Medulla oblongata (tissue), 1 donor: Measurements from ENCODE around the gene DOCK6.

ENCODE experiments used
- DNase-seq: peaks from one replicate; pipeline ENCODE4 v3.0.0-alpha.2; 2015; ENCODE audit errors: extremely low spot score

DOCK6 gene

GRCh38 chr19:11244846-11245589 is 17.3 kb downstream of the DOCK6 start:
- DNase-seq: no peak

DNA sequence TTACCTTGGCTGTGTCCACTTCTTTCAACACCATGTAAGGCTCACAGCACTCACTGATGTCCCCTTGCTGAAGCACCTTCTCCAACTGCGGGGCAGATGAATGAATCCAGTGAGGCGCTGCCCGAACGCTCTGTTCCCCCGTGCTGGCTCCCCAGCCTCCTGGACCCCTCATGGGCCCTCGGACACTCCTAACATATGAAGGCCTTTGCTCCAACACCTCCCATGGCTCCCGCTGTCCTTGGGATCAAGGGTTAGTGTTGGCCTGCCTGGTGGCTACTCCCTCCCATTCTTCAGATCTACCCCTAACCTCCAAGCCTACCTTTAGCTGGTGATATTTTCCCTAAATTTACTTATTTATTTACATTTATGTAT is 18.5 kb downstream of the DOCK6 start:
- no peak for DNase-seq

DNA sequence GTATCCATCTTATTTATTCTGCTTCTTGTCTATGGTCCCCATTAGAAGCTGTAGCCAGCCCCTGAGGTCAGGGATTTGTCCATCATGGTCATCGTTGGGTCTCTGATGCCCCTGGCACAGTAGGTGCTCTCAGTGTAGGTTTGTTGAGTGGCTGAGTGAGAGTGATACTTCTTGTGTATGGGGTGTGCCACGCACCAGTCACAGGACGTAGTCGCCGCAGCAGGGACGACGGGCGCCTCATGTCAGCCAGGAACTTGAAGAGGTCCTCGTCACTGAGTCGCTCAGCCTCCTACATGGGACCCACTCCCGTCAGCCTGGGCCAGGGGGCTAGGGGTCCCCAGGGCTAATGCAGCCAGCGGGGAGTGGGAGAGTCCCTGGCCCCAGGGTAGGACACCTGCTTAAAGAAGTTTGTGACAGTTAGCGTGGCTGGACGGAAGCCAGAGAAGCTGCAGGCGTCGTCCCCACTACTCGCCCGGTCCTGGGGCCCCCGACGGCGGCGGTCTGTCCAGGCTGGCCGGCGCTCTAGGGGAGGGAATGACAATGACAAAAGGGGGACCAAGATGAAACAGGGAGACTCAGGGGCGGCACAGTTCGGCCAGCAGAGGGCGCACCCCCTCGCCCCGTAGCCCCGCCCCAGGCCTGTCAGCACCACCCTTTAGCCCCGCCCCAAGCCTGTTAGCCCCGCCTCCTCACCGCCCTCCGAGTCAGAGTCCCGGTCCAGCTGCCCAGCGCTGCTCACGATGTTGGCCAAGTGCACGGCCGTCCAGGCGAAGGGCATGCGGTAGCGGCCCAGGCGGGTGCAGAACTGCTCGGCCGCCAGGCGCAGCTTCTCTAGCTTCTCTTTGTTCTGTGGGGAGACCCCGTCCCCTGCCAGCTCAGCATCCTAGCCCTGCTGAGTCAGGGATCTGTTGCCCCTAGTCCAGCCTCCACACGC is 19.2 kb downstream of the DOCK6 start:
- DNase-seq: peak; percentile 93

GRCh38 chr19:11242025-11242424 is 20.3 kb downstream of the DOCK6 start:
- DNase-seq: no peak

DNA sequence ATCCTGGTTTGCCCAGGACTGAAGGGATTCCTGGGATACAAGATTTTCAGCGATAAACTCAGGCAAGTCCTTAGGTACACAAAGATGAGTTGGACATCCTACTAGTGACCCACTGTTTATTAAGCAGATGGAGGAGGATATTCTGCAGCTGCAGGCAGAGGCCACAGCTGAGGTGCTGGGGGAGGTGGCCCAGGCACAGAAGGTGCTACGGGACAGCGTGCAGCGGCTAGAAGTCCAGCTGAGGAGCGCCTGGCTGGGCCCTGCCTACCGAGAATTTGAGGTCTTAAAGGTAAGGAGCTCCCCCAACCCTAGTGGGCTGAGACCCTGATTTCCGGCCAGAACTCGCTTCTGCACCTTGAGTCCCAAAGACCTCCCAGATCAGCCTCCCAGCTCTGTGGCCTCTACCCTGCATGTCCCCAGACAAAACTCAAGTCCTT is 22.3 kb downstream of the DOCK6 start:
- no peak for DNase-seq

DNA sequence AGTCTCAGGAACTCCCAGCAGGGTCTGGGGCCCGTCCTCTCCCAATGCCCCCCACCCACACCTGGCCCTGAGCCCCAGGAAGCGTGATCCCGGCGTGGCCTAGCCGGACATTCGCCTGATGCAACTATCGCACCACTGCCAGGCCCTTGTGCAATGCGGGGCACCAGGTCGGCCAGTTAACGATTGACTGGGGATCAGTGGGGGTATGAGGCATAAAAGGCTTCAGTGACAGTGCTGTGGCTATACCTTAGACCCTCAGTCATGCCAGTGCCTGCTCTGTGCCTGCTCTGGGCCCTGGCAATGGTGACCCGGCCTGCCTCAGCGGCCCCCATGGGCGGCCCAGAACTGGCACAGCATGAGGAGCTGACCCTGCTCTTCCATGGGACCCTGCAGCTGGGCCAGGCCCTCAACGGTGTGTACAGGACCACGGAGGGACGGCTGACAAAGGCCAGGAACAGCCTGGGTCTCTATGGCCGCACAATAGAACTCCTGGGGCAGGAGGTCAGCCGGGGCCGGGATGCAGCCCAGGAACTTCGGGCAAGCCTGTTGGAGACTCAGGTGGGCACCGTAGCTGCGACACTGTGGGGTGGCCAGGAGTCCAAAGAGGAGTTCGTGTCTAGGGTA is 22.8 kb downstream of the DOCK6 start, which contains the start of gene ANGPTL8:
Gene ANGPTL8, plus strand, starts transcription at position 243 of the 624 bp plus-strand sequence. Its CDS starts 19 bp downstream, at position 262.
- DNase-seq: no peak

GRCh38 chr19:11238781-11239376 is 23.4 kb downstream of the DOCK6 start:
- no peak for DNase-seq

GRCh38 chr19:11238041-11238440 is 24.3 kb downstream of the DOCK6 start:
- no peak for DNase-seq

- DNase-seq: no peak
These were observed 25.0 kb downstream of the DOCK6 start for GRCh38 chr19:11237321-11237720.

- DNase-seq: no peak
These were observed 25.7 kb downstream of the DOCK6 start for GRCh38 chr19:11236324-11237301.

DNA sequence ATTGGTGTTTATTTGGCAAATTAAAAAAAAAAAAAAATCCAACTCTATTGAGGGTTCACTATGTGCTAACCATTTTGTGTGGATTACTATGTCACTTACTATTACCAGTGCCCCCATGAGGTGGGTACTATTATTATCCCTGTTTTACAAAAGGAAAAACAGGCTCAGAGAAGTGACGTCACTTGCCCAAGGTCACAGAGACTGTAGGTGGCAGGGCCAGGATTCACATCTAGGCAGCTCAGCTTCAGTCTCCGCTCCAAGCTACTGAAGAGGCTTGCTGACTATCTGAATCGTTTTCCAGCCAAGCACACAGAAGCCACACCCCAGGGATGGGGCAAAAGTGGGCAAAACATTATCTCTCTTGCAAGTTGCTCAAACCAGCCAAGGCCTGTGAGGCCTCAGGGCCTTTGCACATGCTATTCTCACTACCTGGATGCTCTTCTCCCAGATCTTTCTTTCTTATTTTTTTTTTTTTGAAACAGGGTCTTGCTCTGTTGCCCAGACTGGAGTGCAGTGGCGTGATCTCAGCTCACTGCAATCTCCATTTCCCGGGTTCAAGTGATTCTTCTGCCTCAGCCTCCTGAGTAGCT is 27.7 kb downstream of the DOCK6 start:
- no peak for DNase-seq

- no peak for DNase-seq
These were observed 29.3 kb downstream of the DOCK6 start for GRCh38 chr19:11233073-11233472.

DNA sequence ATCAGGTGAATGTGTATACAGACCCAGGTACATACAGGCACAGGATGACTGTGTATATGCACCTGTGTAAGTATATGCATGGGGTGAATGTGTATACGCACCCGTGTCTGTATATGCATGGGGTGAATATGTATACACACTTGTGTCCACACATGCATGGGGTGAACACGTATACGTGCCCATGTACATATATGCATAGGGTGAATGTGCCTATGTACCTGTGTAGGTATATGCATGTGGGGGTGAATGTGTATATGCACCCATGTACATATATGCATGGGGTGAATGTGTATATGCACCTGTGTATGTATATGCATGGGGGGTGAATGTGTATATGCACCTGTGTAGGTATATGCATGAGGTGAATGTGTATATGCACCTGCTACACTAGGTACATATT is 29.8 kb downstream of the DOCK6 start:
- DNase-seq: no peak

DNA sequence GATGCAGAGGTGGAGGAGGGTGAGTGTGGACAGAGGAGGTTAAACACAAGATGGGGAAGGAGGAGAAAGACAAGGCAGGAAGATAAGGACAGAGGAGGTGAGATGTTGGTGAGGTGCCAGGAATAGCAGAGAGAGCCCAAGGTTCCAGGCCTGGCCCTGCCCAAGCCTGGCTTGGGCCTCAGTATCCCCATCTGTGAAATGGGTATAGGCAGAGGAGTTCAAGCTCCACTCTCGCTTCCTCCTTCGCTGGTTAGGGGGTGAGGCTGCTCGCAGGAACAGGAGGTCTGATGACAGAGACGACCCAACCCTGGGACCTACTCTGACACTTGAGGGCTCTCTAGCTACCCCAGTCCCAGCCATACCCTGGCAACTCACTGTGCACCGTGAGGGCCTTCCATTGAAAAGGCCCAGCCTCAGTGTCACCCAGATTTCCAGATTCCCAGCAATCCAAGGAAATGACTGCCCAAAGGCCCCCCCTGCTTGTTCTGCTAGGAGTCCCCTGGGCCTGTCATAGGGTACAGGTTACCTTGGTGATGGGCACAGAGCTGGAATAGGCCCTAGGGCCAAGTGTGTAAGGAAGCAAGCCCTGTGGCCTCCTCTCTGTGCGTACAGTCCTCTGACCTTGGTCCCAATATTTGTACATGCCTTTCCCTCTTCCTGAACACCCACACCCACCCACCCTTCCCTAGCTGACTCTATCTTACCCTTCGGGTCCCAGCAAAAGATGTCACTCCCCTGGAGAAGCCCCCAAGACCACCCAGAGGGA is 31.5 kb downstream of the DOCK6 start:
- no peak for DNase-seq

DNA sequence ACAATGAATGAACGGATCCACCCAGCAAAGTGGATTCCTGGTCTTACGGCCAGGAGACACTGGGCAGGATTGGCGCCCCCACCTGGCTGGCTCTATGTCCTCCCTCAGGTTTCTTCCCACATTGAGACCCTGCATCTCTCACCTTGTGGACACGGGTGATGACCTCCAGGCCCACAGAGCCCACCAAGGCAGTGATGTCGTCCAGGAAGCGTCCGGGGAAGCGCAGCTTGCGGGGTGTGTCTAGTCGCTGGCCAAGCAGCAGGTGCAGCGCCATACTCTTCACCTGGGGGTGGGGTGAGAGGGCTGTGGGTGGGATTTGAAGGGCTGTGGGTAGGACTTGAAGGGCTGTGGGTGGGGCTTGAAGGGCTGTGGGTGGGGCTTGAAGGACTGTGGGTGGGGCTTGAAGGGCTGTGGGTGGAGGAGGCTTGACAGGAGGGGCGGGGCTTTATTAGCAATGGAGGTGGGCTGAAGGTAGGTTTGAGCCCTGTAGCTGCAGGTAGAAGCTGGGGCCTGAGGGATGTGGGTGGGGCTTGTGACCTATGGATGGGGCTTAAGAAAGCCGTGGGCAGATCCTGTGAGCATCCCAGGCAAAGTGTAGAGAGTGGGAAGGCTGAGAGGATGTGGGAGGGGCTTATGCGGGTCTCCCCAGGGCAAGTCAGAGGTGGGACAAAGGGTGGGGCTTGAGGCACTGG is 35.0 kb downstream of the DOCK6 start:
- DNase-seq: no peak

DNA sequence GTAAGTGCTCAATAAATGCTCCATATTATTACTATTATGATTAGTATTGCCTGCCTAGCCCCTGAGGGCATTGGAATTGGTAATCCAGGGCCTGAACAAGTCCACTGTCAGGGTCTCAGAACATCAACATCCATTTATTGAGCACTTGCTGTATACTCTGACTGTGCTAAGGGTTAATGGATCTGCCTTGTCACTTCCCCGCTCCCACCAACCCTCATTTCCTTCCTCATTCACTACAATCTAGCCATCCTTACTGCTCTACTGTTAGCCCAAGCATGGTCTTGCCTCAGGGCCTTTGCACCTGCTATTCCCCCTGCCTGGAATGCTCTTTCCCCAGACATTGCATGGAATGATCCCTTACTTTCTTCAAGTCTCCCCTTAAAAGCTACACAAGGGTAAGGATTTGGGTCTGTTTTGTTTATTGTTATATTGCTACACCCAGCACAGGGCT is 35.6 kb downstream of the DOCK6 start:
- DNase-seq: no peak

DNA sequence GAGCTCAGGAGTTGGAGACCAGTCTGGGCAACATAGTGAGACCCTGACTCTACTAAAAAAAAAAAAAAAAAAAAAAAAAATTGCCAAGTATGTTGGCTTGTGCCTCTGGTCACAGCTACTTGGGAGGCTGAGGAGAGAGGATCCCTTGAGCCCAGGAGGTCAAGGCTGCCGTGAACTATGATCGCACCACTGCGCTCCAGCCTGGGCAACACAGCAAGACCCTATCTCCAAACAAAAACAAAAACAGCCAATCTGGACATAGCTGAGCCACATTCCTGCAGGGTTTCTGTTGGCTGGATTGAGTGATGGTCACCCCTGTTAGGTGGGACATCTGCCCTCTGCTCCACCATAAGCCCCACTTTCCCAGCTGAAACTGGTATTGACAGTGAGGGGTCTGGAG is 36.5 kb downstream of the DOCK6 start:
- no peak for DNase-seq

- DNase-seq: no peak
These were observed 37.2 kb downstream of the DOCK6 start for GRCh38 chr19:11225172-11225571.

DNA sequence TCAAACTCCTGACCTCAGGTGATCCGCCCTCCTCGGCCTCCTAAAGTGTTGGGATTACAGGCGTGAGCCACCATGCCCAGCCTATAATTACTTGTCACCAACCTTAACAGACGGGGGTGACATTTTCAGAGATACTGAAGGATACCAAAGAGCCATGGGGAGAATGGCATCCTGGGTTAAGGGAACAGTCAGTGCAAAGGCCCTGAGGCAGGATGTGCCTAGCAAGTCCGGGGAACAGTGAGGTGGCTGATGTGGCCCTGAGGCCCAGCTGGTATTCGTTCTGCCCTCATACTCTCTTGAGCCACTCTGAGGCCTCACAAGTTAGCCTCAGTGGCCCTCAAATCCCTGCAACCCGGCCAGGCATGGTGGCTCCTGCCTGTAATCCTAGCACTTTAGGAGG is 37.9 kb downstream of the DOCK6 start:
- no peak for DNase-seq
